Neutrophil (primary cell): ENCODE data around the gene USP32.

ENCODE experiments used
- H3K27ac ChIP-seq: fragments of 200-600 bp; sonication (generic); 2 replicates; pipeline ENCODE4 v1.5.1; 2016; ENCODE audit warnings: mild to moderate bottlenecking, moderate library complexity
- H3K27me3 ChIP-seq: fragments of 200-600 bp; sonication (generic); 2 replicates; pipeline ENCODE4 v1.6.0; 2016; ENCODE audit warnings: mild to moderate bottlenecking
- H3K36me3 ChIP-seq: fragments of 200-600 bp; sonication (generic); 2 replicates; pipeline ENCODE4 v1.5.1; 2017
- H3K4me1 ChIP-seq, 2 experiments: fragments of 200-600 bp in 1 of 2; sonication (generic) in 1 of 2; 1 replicate in 1 of 2; 2 replicates in 1 of 2; pipeline versions ENCODE4 v1.5.1 to v1.6.1; 2013 to 2016; ENCODE audit warnings: low read depth in 1 of 2, low read length in 1 of 2, mild to moderate bottlenecking in 1 of 2, moderate library complexity in 1 of 2; ENCODE audit not compliant: control insufficient read depth in 1 of 2, insufficient read depth in 1 of 2
- H3K4me3 ChIP-seq, 2 experiments: fragments of 200-600 bp in 1 of 2; sonication (generic) in 1 of 2; 1 replicate in 1 of 2; 2 replicates in 1 of 2; pipeline ENCODE4 v1.5.1; 2013 to 2016; ENCODE audit warnings: low read depth in 1 of 2, low read length in 1 of 2, mild to moderate bottlenecking in 1 of 2, moderate library complexity in 1 of 2
- H3K9me3 ChIP-seq: fragments of 200-600 bp; sonication (generic); 2 replicates; pipeline ENCODE4 v1.5.1; 2016
- CTCF ChIP-seq: fragments of 200-600 bp; sonication (generic); IDR thresholded peaks from 2 replicates; pipeline ENCODE4 v1.5.1; 2016; ENCODE audit warnings: antibody characterized with exemption

Gene USP32

GRCh38 chr17:60300949-60301348 lies 91.0 kb downstream of the USP32 start:
- peak overlapping the region; percentile 57 for H3K27ac ChIP-seq
- H3K4me3 ChIP-seq = no peak overlapping the region
- TF ChIP-seq CTCF = no peak
- H3K4me1 ChIP-seq = peaks cover 33 to 45% of the 10 kb centered on the region in 2 experiments
- H3K9me3 ChIP-seq = no peaks in the 10 kb centered on the region
- no peaks in the 10 kb centered on the region for H3K27me3 ChIP-seq
- H3K36me3 ChIP-seq = peaks cover 19% of the 10 kb centered on the region

GRCh38 chr17:60300011-60300410 lies 91.9 kb downstream of the USP32 start:
- no peak overlapping the region for H3K27ac ChIP-seq
- no peaks in the 10 kb centered on the region for H3K9me3 ChIP-seq
- TF ChIP-seq CTCF = no peak

GRCh38 chr17:60297760-60298401 lies 94.1 kb downstream of the USP32 start:
- Histone ChIP-seq H3K36me3 (peaks cover 34% of the 10 kb centered on the region), H3K27me3 (no peaks in the 10 kb centered on the region), H3K9me3 (no peaks in the 10 kb centered on the region), H3K4me3 (no peak overlapping the region), H3K27ac (no peak overlapping the region), H3K4me1 (peaks cover 4 to 14% of the 10 kb centered on the region in 2 experiments)
- no peak for TF ChIP-seq CTCF

More at GRCh38 chr17:60300011-60300410, 91.9 kb downstream of the USP32 start:
- Histone ChIP-seq H3K4me1 (peaks cover 24 to 35% of the 10 kb centered on the region in 2 experiments), H3K4me3 (no peak overlapping the region), H3K27me3 (no peaks in the 10 kb centered on the region), H3K36me3 (peaks cover 19% of the 10 kb centered on the region)

- Histone ChIP-seq H3K9me3 (no peaks in the 10 kb centered on the region), H3K27ac (no peak overlapping the region), H3K4me1 (peaks cover 0 to 4% of the 10 kb centered on the region in 2 experiments), H3K4me3 (no peak overlapping the region), H3K27me3 (no peaks in the 10 kb centered on the region), H3K36me3 (peaks cover 34% of the 10 kb centered on the region)
- TF ChIP-seq CTCF = no peak
Observed at GRCh38 chr17:60296177-60296576, 95.8 kb downstream of the USP32 start.

- no peak overlapping the region for H3K27ac ChIP-seq
- peaks cover 37% of the 10 kb centered on the region for H3K36me3 ChIP-seq
- H3K4me1 ChIP-seq = peaks cover 0 to 4% of the 10 kb centered on the region in 2 experiments
- H3K4me3 ChIP-seq = no peak overlapping the region
- TF ChIP-seq CTCF = no peak
- H3K27me3 ChIP-seq = no peaks in the 10 kb centered on the region
- H3K9me3 ChIP-seq = no peaks in the 10 kb centered on the region
Observed at GRCh38 chr17:60293580-60294335, 98.2 kb downstream of the USP32 start.
